Neutrophil (primary cell): ENCODE measurements around the gene IMPG2.

Experiments used
- H3K27ac ChIP-seq: fragments of 200-600 bp; sonication (generic); 2 replicates; pipeline ENCODE4 v1.5.1; 2016; ENCODE audit warnings: mild to moderate bottlenecking, moderate library complexity
- H3K27me3 ChIP-seq: fragments of 200-600 bp; sonication (generic); 2 replicates; pipeline ENCODE4 v1.6.0; 2016; ENCODE audit warnings: mild to moderate bottlenecking
- H3K36me3 ChIP-seq: fragments of 200-600 bp; sonication (generic); 2 replicates; pipeline ENCODE4 v1.5.1; 2017
- H3K4me1 ChIP-seq, 2 experiments: fragments of 200-600 bp in 1 of 2; sonication (generic) in 1 of 2; 1 replicate in 1 of 2; 2 replicates in 1 of 2; pipeline versions ENCODE4 v1.5.1 to v1.6.1; 2013 to 2016; ENCODE audit warnings: low read depth in 1 of 2, low read length in 1 of 2, mild to moderate bottlenecking in 1 of 2, moderate library complexity in 1 of 2; ENCODE audit not compliant: control insufficient read depth in 1 of 2, insufficient read depth in 1 of 2
- H3K4me3 ChIP-seq, 2 experiments: fragments of 200-600 bp in 1 of 2; sonication (generic) in 1 of 2; 1 replicate in 1 of 2; 2 replicates in 1 of 2; pipeline ENCODE4 v1.5.1; 2013 to 2016; ENCODE audit warnings: low read depth in 1 of 2, low read length in 1 of 2, mild to moderate bottlenecking in 1 of 2, moderate library complexity in 1 of 2
- H3K9me3 ChIP-seq: fragments of 200-600 bp; sonication (generic); 2 replicates; pipeline ENCODE4 v1.5.1; 2016
- TF ChIP-seq, protein P1 (sequence below): fragments of 200-600 bp; sonication (generic); IDR thresholded peaks from 2 replicates; pipeline ENCODE4 v1.5.1; 2016; ENCODE audit warnings: antibody characterized with exemption

Gene IMPG2

DNA sequence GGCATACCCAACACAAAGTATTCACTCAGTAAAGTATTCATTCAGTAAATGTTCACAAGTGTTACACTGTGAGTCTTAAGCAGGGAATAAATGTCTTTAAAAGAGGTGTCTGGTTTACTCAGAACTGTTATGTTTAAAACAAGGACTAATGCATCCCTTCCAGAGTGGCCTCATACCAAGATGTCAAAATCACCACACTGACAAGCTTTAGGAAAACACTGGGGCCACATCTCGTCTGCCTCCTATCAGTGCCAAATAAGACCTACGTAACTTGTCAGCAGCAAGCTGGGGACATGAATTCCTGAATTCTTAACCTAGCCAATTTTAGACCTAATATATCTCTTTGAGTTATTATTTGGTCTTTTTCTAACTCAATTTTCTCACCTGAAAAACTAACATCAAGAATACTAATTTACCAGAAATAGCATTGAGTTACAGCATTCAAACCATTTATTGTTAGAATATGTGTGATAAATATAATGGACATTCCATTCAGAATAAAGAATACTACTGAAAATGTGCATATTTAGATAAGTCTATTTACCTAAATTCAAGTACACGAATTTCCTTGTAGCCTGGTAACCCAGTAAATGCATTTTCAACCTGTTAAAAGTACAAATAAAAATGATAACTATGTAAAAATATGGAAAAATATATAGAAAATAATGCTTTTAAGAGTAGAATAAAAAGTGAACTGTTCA is 51.3 kb downstream of the IMPG2 start:
- Histone ChIP-seq H3K27me3 (no peaks in the 10 kb centered on the region), H3K36me3 (no peaks in the 10 kb centered on the region), H3K4me1 (no peaks in the 10 kb centered on the region), H3K27ac (no peak overlapping the region), H3K4me3 (no peak overlapping the region), H3K9me3 (no peaks in the 10 kb centered on the region)
- TF ChIP-seq, protein P1, sequence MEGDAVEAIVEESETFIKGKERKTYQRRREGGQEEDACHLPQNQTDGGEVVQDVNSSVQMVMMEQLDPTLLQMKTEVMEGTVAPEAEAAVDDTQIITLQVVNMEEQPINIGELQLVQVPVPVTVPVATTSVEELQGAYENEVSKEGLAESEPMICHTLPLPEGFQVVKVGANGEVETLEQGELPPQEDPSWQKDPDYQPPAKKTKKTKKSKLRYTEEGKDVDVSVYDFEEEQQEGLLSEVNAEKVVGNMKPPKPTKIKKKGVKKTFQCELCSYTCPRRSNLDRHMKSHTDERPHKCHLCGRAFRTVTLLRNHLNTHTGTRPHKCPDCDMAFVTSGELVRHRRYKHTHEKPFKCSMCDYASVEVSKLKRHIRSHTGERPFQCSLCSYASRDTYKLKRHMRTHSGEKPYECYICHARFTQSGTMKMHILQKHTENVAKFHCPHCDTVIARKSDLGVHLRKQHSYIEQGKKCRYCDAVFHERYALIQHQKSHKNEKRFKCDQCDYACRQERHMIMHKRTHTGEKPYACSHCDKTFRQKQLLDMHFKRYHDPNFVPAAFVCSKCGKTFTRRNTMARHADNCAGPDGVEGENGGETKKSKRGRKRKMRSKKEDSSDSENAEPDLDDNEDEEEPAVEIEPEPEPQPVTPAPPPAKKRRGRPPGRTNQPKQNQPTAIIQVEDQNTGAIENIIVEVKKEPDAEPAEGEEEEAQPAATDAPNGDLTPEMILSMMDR = no peak

DNA sequence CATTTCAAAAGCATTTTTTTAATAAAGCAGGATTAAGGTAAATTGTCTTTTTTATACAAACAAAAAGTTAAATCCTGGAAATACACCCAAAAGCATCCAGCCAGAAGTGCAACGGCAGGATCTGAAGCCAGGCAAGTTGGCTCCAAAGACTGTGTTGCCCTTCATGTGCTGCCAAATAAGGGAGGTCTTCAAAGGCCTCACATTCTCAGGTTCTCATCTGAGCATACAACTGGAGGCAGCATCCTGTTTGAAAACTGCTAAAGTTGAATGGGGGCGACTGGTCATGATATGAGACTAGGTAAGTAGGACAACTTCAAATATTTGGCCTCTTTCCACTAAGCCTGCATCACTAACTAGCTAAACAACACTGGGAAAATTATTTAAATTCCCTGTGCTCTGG is 52.2 kb downstream of the IMPG2 start:
- no peaks in the 10 kb centered on the region for H3K9me3 ChIP-seq
- TF ChIP-seq, protein P1 = no peak
- no peak overlapping the region for H3K4me3 ChIP-seq
- no peaks in the 10 kb centered on the region for H3K36me3 ChIP-seq
- no peaks in the 10 kb centered on the region for H3K4me1 ChIP-seq
- no peak overlapping the region for H3K27ac ChIP-seq
- H3K27me3 ChIP-seq = no peaks in the 10 kb centered on the region

DNA sequence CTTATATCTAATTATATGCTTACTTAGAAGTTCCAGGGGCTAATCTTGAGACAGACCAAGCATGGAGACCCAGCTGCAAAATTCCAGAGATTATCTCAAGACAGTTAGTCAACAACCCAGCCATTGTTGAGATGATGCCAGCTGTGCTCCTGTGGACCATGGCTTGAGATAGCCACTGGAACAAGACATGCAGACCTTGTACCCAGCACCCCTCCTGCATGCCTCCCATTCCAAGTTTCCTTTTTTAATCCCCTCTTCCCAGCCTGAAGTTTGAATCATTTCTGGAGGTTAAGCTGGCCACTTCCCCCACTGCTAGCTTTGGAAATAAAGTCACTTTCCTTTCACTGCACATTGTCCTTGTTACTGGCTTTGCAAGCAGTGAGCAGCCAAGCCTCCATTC is 53.8 kb downstream of the IMPG2 start:
- Histone ChIP-seq H3K27me3 (no peaks in the 10 kb centered on the region), H3K9me3 (no peaks in the 10 kb centered on the region), H3K36me3 (no peaks in the 10 kb centered on the region), H3K4me3 (no peak overlapping the region), H3K27ac (no peak overlapping the region), H3K4me1 (no peaks in the 10 kb centered on the region)
- TF ChIP-seq, protein P1 = no peak

DNA sequence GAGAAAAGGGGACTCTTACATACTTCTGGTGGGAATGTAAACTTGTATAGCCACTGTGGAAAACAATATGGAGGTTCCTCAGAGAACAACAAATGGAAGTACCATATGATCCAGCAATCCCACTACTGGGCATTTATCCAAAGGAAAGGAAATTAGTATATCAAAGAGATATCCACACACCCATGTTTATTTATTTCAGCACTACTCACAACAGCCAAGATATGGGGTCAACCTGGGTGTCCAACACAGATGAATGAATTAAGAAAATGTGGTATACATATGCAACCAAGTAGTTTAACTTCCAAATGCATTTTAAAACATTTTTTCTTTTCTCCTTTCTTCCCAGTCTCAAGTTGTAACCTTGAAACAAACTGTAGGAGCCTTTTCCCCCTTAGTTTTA is 54.3 kb downstream of the IMPG2 start:
- Histone ChIP-seq H3K4me3 (no peak overlapping the region), H3K4me1 (no peaks in the 10 kb centered on the region), H3K9me3 (no peaks in the 10 kb centered on the region), H3K36me3 (no peaks in the 10 kb centered on the region), H3K27me3 (no peaks in the 10 kb centered on the region), H3K27ac (no peak overlapping the region)
- TF ChIP-seq, protein P1 = no peak

DNA sequence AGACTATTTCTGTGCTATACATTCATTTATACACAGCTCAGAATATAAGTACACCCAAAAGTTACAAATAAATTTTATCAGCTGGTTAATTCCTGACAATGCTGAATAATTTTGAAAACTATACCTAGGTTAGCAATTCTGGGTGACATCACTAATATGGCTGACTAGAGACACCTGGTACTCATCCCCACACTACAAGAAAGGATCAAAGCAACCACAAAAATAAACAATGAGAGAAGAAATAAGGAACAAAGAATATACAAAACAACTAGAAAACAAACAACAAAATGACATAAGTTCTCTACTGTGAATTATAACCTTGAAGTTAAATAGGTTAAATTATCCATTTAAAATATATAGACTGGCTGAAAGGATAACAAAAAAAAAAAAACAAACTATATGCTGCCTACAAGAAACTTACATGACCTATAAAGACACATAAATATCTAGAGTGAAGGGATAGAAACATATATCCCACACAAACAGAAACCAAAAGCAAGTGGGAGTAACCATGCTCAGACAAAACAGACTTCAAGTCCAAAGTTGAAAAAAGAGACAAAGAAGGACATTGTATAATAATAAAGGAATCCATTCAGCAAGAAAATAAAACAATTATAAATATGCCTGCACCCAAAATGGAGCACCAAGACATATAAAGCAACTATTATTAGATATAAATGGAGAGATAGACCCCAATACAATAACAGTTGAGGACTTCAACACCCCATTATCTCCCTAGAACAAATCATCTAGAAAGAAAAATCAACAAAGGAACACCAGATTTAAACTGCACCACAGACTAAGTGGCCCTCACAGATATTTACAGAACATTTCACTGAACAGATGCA is 57.8 kb downstream of the IMPG2 start:
- Histone ChIP-seq H3K36me3 (no peaks in the 10 kb centered on the region), H3K27me3 (no peaks in the 10 kb centered on the region), H3K9me3 (no peaks in the 10 kb centered on the region), H3K4me1 (no peaks in the 10 kb centered on the region), H3K27ac (no peak overlapping the region), H3K4me3 (no peak overlapping the region)
- TF ChIP-seq, protein P1 = no peak
